Activated naive CD4-positive, alpha-beta T cell treated with anti-CD3 and anti-CD28 coated beads, Interleukin-2, amount 10 ng/mL, durations not matched to agents 7 days and 5 days (primary cell): ENCODE results near the gene SLC13A4.
A peak's percentile ranks its signal among the peaks of the same experiment; 100 is the strongest.
"Not testable (repeated sequence)": the region's sequence is repeated elsewhere in the genome, so short reads cannot be mapped to it uniquely, and the experiment has no call there.

ENCODE experiments used
- CTCF ChIA-PET: fragments of 350-600 bp; sonication (Branson Sonifier 250); formaldehyde crosslinking; loops from one replicate; lab custom pipeline; 2021; ENCODE audit warnings: antibody characterized with exemption; lab: Charles Lee
- DNase-seq: peaks from one replicate; pipeline ENCODE4 v3.0.0-alpha.2; 2020
- H3K27ac Mint-ChIP-seq: one replicate; pipeline ENCODE4 v1.8.0; 2021; ENCODE audit warnings: mild to moderate bottlenecking, moderate library complexity, mixed read lengths
- H3K27me3 Mint-ChIP-seq: one replicate; pipeline ENCODE4 v1.8.0; 2021; ENCODE audit warnings: mild to moderate bottlenecking, mixed read lengths
- H3K36me3 Mint-ChIP-seq: one replicate; pipeline ENCODE4 v1.8.0; 2021; ENCODE audit warnings: mixed read lengths
- H3K4me1 Mint-ChIP-seq: one replicate; pipeline ENCODE4 v1.8.0; 2021; ENCODE audit warnings: mixed read lengths
- H3K4me3 Mint-ChIP-seq: one replicate; pipeline ENCODE4 v1.8.0; 2021; ENCODE audit warnings: mild to moderate bottlenecking, moderate library complexity, mixed read lengths
- H3K9me3 Mint-ChIP-seq: one replicate; pipeline ENCODE4 v1.8.0; 2021; ENCODE audit warnings: mixed read lengths

The SLC13A4 gene

DNA sequence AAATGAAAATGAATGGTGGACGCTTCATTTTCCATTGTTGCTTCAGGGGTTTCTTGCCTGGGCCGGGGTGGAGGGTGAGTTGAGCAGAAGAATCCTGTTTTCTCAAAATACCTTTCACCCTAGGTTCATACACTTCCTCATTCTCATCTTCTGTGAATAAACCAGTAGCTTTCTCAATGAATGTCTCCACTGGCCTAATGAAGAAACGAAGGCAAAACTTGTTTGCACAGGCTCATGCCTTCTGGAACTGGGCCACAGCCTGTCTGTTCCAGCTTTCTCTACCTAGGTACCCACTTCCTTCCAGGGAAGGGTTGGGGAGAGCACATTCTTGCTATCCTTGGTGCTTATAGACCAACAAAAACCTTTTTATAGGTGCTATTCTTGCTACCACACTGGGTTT lies 44.4 kb downstream of the SLC13A4 start:
- H3K4me1 Mint-ChIP-seq, result peaks cover 24% of the 10 kb centered on the region
- no peak for DNase-seq
- no peaks in the 10 kb centered on the region for H3K27me3 Mint-ChIP-seq
- no peaks in the 10 kb centered on the region for H3K36me3 Mint-ChIP-seq
- no peak overlapping the region for H3K27ac Mint-ChIP-seq
- CTCF ChIA-PET, result interaction anchor here (1.0 to 4.3 kb wide), 2 partner anchors 11 to 16 kb away, joined by 3 to 23 read pairs; no protein-coding TSS in a partner anchor
- no peak overlapping the region for H3K4me3 Mint-ChIP-seq
- no peaks in the 10 kb centered on the region for H3K9me3 Mint-ChIP-seq

DNA sequence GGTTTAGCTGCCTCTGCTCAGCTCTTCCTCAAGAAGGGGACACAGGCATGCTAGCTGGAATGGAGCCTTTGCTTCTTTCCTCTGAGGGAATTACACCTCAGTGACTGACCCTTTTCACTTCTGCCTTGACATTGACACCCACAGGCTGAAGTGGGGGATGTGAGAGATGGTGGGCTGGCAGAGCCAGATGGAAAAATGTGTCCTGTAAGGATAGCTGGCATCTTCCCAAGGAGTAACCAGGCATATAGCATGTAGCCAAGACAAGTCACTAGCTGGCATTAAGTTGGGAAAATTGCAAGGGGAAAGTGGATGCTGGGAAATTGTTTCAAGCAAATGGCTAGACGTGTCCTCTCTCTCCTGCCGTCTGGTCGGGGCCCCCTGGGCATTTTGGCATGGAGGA lies 45.8 kb downstream of the SLC13A4 start:
- no peak overlapping the region for H3K27ac Mint-ChIP-seq
- H3K4me1 Mint-ChIP-seq, result peaks cover 24% of the 10 kb centered on the region
- DNase-seq, result no peak
- CTCF ChIA-PET, result interaction anchor here (0.6 to 4.3 kb wide), 4 partner anchors 10 to 319 kb away, joined by 3 to 23 read pairs (median 3); no protein-coding TSS in a partner anchor
- H3K27me3 Mint-ChIP-seq, result no peaks in the 10 kb centered on the region
- H3K9me3 Mint-ChIP-seq, result no peaks in the 10 kb centered on the region
- H3K4me3 Mint-ChIP-seq, result no peak overlapping the region
- H3K36me3 Mint-ChIP-seq, result peaks cover under 1% of the 10 kb centered on the region

DNA sequence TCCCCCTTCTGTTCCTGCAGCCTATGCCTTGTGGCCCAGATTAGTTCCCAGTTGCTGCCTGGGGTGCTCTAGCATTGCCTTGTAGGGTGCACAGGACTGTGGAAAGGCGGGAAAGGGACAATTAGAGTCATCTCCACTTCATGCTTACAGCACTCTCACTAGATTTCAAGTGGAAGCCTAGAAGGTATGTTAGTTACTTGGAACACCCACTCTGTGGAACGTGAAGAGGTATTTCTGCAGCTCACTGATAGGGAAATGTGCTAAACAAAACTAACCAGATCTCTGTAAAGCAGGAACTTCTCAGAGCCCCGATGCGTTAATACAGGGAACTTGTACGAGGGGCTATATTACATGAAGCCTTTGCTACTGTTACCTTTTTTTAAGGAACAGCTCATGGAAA lies 46.2 kb downstream of the SLC13A4 start:
- Mint-ChIP-seq H3K36me3 (peaks cover 4% of the 10 kb centered on the region), H3K9me3 (no peaks in the 10 kb centered on the region), H3K4me3 (no peak overlapping the region), H3K27me3 (no peaks in the 10 kb centered on the region), H3K4me1 (peaks cover 24% of the 10 kb centered on the region), H3K27ac (no peak overlapping the region)
- DNase-seq, result no peak
- CTCF ChIA-PET, result interaction anchor here (1.2 to 4.3 kb wide), 3 partner anchors 9 to 14 kb away, joined by 3 to 23 read pairs (median 3); no protein-coding TSS in a partner anchor

GRCh38 chr7:135678612-135679575 lies 49.1 kb downstream of the SLC13A4 start:
- CTCF ChIA-PET, result no interaction called here
- Mint-ChIP-seq H3K36me3 (peaks cover 12% of the 10 kb centered on the region), H3K4me1 (peaks cover 24% of the 10 kb centered on the region), H3K27me3 (no peaks in the 10 kb centered on the region), H3K9me3 (no peaks in the 10 kb centered on the region), H3K27ac (no peak overlapping the region), H3K4me3 (no peak overlapping the region)
- no peak for DNase-seq

- no peak for DNase-seq
- Mint-ChIP-seq H3K36me3 (peaks cover 24% of the 10 kb centered on the region), H3K9me3 (no peaks in the 10 kb centered on the region), H3K4me1 (peaks cover 6% of the 10 kb centered on the region), H3K27me3 (no peaks in the 10 kb centered on the region), H3K4me3 (no peak overlapping the region), H3K27ac (no peak overlapping the region)
- CTCF ChIA-PET, result interaction anchor here (0.6 to 5.3 kb wide), 11 partner anchors 9 to 1953 kb away, joined by 3 to 39 read pairs (median 4); partner anchors contain the start of gene STMP1
Measured at GRCh38 chr7:135673360-135673706, 54.7 kb downstream of the SLC13A4 start.

- no peak for DNase-seq
- peaks cover 28% of the 10 kb centered on the region for H3K36me3 Mint-ChIP-seq
- H3K27ac Mint-ChIP-seq, result peak overlapping the region; percentile 45
- H3K4me1 Mint-ChIP-seq, result peaks cover 6% of the 10 kb centered on the region
- H3K9me3 Mint-ChIP-seq, result no peaks in the 10 kb centered on the region
- H3K4me3 Mint-ChIP-seq, result no peak overlapping the region
- CTCF ChIA-PET, result interaction anchor here (0.6 to 5.3 kb wide), 12 partner anchors 10 to 1954 kb away, joined by 3 to 39 read pairs (median 4); partner anchors contain the start of gene STMP1
- no peaks in the 10 kb centered on the region for H3K27me3 Mint-ChIP-seq
Measured at GRCh38 chr7:135672560-135673359, 55.2 kb downstream of the SLC13A4 start.

DNA sequence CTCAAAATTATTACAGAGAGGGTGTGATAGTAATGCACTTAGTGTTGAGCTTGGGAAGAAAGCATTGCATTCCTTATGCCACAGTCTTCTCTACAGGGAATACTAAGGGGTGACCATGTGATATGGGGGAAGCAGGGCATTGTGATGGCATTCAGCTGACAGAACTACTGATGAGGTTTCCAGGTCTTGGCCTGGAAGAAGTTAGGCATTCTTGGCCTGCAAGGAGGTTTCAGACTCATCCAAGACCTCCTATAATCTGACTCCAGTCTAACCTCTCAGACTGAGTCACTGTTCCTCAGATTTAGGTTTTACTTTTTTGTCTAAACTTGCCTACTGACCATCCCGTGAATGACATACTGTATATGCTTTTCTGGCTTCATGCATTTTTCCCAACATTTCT lies 57.8 kb downstream of the SLC13A4 start:
- CTCF ChIA-PET, result interaction anchor here (0.6 to 1.2 kb wide), 3 partner anchors 12 to 440 kb away, joined by 3 read pairs; no protein-coding TSS in a partner anchor
- H3K36me3 Mint-ChIP-seq, result peaks cover 29% of the 10 kb centered on the region
- H3K9me3 Mint-ChIP-seq, result no peaks in the 10 kb centered on the region
- H3K27ac Mint-ChIP-seq, result no peak overlapping the region
- no peaks in the 10 kb centered on the region for H3K27me3 Mint-ChIP-seq
- H3K4me1 Mint-ChIP-seq, result peaks cover 10% of the 10 kb centered on the region
- DNase-seq, result no peak
- no peak overlapping the region for H3K4me3 Mint-ChIP-seq

DNA sequence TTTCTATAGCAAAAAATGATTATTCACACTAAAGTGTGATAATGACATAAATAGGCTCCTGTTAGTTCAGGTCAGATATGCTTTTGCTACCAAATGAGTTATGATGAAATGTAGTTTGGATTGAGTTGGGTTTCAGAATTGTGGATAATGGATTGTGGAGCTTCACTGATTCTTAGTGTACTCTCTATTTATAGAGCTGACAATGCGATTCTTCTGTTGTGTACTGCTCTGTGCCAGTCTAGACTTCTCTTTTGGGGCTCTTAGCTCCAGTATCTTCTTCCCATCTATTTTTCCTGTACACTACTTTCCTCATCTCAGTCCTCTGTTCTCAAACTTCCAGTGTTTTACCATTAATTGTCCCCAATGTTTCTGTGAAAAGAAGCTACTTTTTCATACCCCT lies 58.2 kb downstream of the SLC13A4 start:
- CTCF ChIA-PET, result interaction anchor here (0.6 to 1.0 kb wide), 2 partner anchors 12 to 440 kb away, joined by 3 read pairs; no protein-coding TSS in a partner anchor
- Mint-ChIP-seq H3K9me3 (no peaks in the 10 kb centered on the region), H3K4me3 (no peak overlapping the region), H3K4me1 (peaks cover 14% of the 10 kb centered on the region), H3K36me3 (peaks cover 29% of the 10 kb centered on the region), H3K27me3 (no peaks in the 10 kb centered on the region), H3K27ac (no peak overlapping the region)
- no peak for DNase-seq

DNA sequence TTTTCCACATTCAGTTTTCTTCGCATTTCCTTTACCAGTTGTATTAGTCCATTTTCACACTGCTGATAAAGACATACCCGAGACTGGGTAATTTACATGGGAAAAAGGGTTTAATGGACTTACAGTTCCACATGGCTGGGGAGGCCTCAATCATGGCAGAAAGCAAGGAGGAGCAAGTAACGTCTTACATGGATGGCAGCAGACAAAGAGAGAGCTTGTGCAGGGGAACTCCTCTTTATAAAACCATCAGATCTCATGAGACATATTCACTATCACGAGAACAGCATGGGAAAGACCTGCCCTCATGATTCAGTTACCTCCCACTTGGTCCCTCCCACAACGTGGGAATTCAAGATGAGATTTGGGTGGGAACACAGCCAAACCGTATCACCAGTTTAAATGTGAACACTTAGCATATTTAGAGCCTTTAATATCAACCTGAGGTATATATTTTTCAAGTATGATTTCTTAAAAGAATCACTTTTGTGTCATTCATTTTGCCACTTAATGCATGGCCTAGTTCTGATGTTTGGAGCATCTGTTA lies 59.1 kb downstream of the SLC13A4 start:
- peaks cover 21% of the 10 kb centered on the region for H3K4me1 Mint-ChIP-seq
- H3K4me3 Mint-ChIP-seq, CTCF ChIA-PET, DNase-seq, H3K9me3 Mint-ChIP-seq, H3K27me3 Mint-ChIP-seq, H3K27ac Mint-ChIP-seq: not testable (repeated sequence)
- peaks cover 26% of the 10 kb centered on the region for H3K36me3 Mint-ChIP-seq

DNA sequence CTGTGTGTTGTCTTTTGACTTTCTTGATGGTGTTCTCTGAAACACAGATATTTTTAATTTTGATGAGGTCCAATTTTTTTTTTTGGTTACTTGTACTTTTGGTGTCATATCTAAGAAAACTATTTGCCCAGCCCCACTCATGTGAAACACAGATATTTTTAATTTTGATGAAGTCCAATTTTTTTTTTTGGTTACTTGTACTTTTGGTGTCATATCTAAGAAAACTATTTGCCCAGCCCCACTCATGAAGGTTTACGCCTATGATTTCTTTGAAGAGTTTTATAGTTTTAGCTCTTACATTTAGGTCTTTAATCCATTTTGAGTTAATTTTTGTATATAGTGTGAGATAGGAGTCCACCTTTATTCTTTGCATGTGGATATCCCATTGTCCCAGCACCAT lies 60.4 kb downstream of the SLC13A4 start:
- DNase-seq, H3K27me3 Mint-ChIP-seq, H3K9me3 Mint-ChIP-seq, H3K4me3 Mint-ChIP-seq, CTCF ChIA-PET, H3K27ac Mint-ChIP-seq: not testable (repeated sequence)
- peaks cover 21% of the 10 kb centered on the region for H3K36me3 Mint-ChIP-seq
- H3K4me1 Mint-ChIP-seq, result peaks cover 24% of the 10 kb centered on the region

GRCh38 chr7:135666846-135667245 lies 61.1 kb downstream of the SLC13A4 start:
- Mint-ChIP-seq H3K27ac (no peak overlapping the region), H3K4me3 (no peak overlapping the region), H3K27me3 (no peaks in the 10 kb centered on the region), H3K4me1 (peaks cover 28% of the 10 kb centered on the region), H3K36me3 (peaks cover 22% of the 10 kb centered on the region), H3K9me3 (no peaks in the 10 kb centered on the region)
- CTCF ChIA-PET, result no interaction called here
- no peak for DNase-seq

- no peak for DNase-seq
- peaks cover 24% of the 10 kb centered on the region for H3K36me3 Mint-ChIP-seq
- H3K27me3 Mint-ChIP-seq, result no peaks in the 10 kb centered on the region
- CTCF ChIA-PET, result no interaction called here
- no peak overlapping the region for H3K4me3 Mint-ChIP-seq
- peaks cover 34% of the 10 kb centered on the region for H3K4me1 Mint-ChIP-seq
- H3K27ac Mint-ChIP-seq, result no peak overlapping the region
- H3K9me3 Mint-ChIP-seq, result no peaks in the 10 kb centered on the region
Measured at GRCh38 chr7:135666156-135666555, 61.8 kb downstream of the SLC13A4 start.

DNA sequence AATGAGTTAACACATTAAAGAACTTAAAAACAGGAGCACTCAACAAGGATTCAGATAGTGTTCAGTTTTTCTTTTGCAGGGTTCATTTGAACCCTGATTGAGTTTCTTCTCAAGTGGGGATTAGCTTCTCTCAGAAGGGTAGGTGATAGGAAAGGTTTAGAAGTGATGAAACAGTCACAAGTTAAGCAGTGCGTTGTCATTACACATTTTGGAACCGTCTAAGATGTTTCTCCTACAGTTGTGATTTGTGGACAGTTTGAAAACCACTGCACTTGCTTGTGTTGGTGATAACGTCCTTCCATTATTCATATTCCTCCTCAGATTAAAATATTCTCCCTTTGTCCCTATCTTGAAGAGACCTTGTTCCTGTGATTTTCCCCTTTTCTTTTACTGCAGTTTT lies 62.9 kb downstream of the SLC13A4 start:
- no peak overlapping the region for H3K4me3 Mint-ChIP-seq
- no peaks in the 10 kb centered on the region for H3K9me3 Mint-ChIP-seq
- peaks cover 24% of the 10 kb centered on the region for H3K36me3 Mint-ChIP-seq
- CTCF ChIA-PET, result interaction anchor here (2.1 to 4.2 kb wide), 2 partner anchors 9 to 20 kb away, joined by 8 to 39 read pairs; no protein-coding TSS in a partner anchor
- H3K4me1 Mint-ChIP-seq, result peaks cover 36% of the 10 kb centered on the region
- no peak for DNase-seq
- no peaks in the 10 kb centered on the region for H3K27me3 Mint-ChIP-seq
- H3K27ac Mint-ChIP-seq, result no peak overlapping the region
